Fibroblast of skin of left quadriceps (primary cell): ENCODE results near the gene FABP7.
A peak's percentile ranks its signal among the peaks of the same experiment; 100 is the strongest.

ENCODE experiments used
- DNase-seq, 2 experiments: peaks; one replicate each; pipeline ENCODE4 v3.0.0-alpha.2; 2013; ENCODE audit warnings: low read depth in 2 of 2

FABP7 gene

GRCh38 chr6:122797537-122797936 lies 18.0 kb downstream of the FABP7 start:
- DNase-seq = no peak

- DNase-seq = no peak
These were observed 18.7 kb downstream of the FABP7 start for GRCh38 chr6:122798099-122798641.

DNA sequence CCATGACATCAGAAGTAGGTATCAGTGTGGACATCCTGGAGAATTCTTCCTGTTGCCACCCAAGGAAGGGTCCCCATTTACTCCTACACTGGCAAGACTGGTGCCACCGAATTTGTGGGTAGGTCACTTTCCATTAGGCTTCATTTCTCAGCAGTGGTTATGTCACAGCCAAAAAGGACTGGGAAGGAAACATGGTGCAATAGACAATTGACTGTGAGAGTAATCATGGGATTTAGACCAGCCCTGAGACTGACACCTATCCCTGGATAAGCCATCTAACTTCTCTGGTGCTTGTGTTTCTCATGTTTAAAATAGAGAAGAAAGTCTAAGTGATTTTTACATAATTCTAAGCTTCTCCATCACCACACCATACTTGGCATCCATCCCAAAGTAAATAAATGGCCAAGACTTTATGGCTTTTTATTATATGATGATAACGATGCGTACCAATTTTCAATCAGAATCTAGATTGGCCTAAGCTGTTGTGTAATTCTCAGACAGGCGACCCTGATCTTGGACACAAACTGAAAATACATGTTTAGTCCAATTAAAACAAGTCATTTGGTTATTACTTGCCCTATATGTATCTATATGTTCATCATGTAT lies 19.7 kb downstream of the FABP7 start:
- no peak for DNase-seq

DNA sequence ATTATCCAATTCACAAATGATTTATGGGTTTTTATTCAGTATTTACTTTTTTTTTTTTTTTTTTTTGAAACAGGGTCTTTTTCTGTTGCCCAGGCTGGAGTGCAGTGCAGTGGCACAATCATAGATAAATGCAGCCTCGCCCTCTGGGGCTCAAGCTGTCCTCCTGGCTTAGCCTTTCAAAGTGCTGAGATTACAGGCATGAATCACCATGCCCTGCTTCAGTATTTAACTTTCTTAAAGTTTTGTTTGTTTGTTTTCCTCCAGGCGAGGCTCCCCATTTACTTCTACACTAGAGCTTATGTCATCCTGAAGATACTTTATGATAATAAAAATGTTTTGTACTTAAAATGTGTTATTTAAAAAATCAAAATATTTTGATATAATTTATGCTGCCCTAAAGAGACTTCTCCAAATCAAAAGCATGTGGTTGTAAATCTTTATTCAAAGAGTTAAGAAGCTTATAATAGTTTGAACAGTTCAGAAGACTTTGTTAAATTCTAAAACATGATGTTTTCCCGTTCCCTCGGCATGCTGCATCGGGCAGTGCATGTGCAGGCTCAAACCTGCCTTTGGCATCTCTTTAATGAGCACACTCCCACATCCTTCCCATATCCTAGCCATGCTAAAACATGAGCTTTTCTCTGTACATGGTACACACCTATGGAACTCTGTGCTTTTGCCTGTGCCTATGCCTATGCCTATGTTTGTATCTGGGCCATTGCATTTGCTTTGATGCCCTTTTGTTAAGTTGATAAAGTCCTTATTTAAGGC lies 20.6 kb downstream of the FABP7 start:
- no peak for DNase-seq

- no peak for DNase-seq
These were observed 21.4 kb downstream of the FABP7 start for GRCh38 chr6:122800906-122801305.

GRCh38 chr6:122801397-122801796 lies 21.9 kb downstream of the FABP7 start:
- no peak for DNase-seq

GRCh38 chr6:122803171-122803661 lies 23.7 kb downstream of the FABP7 start:
- DNase-seq = peak; percentile 82 to 85

DNA sequence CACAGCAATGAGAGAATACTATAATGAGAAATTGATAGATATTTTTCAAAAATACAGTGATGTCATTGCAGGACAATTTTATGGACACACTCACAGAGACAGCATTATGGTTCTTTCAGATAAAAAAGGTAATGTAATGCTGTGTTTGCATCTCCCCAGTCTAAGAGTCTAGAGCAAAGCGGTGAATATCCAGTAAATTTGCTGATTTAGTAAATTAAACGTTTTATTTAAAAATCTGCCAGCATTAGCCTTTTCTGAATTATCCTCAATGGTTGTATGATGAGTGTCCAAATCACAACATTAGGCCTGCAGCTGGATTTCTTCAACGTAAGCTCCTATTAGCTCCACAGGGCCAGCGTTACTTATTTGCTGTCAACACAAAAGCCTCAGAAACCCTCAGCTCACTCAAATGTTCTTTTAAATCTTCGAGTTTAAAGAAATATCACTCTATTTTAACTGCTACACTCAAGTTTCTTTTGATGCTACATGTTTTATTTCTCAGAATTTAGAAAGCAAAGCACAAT lies 25.5 kb downstream of the FABP7 start:
- no peak for DNase-seq

- no peak for DNase-seq
These were observed 26.8 kb downstream of the FABP7 start for GRCh38 chr6:122806291-122806690.

- no peak for DNase-seq
These were observed 28.8 kb downstream of the FABP7 start for GRCh38 chr6:122808121-122808885.

GRCh38 chr6:122809001-122809400 lies 29.5 kb downstream of the FABP7 start:
- no peak for DNase-seq

DNA sequence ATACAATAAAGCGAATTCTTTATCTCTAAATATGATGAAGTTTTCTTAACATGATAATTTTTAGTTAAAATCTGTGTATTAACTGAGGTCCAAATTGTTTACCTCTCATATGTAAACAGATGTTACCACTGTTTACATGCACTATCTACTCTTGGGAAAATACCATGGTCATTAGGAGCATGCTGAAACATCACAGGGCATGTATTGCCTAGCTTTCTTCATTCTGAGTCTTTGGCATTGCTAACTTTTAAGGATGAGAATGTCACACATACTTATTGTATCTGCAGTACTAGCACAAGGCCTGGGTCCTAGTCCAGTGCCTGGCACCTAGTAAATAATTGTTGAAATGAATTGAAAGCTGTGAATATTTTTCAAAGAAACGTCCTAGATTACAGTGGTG lies 30.2 kb downstream of the FABP7 start:
- DNase-seq = no peak

DNA sequence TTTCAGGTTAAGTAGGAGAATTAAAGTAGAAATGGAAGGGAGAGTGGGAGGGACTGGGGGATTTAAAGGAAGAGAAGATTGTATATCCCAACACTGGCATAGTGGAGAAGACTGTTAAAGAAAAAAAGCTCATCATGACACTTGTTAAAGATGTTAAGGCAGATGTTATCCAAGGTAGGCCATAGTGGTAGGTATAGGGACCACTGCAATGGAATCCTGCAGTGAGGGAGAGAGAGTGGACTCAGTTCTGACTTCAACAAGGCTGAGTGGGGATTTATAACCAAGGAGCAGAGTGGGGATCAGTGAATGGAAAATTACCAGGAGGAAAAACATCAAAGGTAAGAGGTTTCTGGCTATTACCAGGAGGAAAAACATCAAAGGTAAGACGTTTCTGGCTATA lies 30.7 kb downstream of the FABP7 start:
- DNase-seq = no peak

DNA sequence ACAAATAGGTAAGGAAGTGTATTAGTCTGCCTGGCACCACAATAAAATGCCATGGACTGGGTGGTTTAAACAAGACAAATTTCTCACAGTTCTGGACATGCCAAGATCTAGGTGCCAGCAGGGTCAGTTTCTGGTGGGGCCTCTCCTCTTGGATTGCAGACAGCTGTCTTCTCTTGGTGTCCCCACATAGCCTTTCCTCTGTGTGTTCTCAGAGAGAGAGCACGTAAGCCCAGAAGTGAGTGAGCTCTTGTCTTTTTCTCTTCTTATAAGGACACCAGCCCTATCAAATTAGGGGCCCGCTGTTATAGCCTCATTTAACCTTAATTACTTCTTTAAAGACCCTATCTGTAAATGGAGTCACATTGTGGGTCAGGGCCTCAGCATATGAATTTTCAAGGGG lies 37.8 kb downstream of the FABP7 start:
- no peak for DNase-seq

DNA sequence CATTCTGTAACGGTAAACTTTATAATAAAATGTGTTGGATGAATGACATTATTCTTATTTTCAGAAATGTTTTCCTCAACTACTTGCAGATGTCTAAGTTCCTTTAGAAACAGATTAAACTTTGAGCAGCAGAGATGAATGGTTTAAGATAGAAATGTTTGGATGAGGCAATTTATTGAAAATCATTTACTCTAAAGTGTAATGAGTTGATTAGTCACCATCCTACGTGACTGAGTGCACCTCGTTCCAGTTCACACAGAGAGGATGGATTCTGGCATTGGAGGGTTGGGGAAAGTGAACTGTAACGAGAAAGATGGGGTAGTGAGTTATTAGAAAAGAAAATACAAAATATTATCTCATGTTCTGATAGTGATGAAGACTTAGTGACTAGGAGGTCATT lies 38.2 kb downstream of the FABP7 start:
- DNase-seq = no peak

DNA sequence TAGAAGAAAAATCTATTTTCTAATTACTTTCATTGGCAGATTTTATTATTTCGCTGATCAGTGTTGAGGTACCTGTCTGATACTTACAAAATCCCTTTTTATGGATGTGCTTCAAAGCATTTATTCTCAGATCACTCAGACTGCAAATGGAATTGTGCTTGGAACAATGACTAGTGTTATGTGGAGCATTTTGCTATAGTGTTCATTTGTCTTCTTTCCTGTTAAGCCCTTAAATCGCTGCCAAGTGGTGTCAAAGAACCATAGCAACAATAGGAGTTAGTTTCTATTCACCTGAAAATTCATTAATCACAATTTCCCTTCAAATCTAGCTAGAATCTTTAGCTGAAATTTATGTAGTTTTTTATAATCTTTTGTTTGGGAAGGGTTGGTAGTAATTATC lies 39.4 kb downstream of the FABP7 start:
- no peak for DNase-seq

- no peak for DNase-seq
These were observed 41.6 kb downstream of the FABP7 start for GRCh38 chr6:122821095-122821494.

GRCh38 chr6:122825163-122825562 lies 45.6 kb downstream of the FABP7 start:
- no peak for DNase-seq

DNA sequence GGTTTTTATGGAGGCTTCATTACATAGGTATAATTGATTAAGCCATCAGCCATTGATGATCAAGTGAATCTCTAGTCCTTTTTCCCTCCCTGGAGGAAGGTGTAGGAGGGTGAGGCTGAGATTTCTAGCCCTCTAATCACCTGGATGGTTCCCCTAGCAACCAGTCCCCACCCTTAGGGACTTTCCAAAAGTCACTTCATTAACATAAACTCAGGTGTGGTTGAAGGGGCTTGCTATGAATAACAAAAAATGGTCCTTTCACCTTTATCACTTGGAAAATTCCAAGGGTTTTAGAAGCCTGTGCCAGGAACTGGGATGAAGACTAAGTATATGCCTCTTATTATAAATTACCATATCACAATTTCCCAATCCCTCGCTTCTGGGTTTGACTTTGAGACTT lies 49.9 kb downstream of the FABP7 start:
- no peak for DNase-seq

- no peak for DNase-seq
These were observed 52.0 kb downstream of the FABP7 start for GRCh38 chr6:122831511-122831910.

DNA sequence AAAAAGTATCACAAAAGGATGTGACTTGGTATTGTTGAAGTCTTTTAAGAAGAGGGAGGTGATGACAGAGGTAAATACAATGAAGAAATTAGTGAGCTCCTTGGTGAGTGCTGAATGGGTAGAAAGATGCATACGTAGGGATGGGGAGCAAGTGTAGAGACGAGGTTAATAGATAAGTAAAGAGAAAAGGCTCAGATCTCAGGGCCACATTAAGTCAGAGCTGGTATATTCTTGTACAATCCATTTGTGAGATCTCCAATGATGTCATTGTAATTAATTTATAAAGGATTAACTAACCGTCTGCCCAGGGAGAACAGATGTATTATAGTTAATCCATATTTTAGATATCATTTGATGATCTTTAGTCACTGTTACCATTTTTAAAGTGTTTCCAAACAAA lies 52.9 kb downstream of the FABP7 start:
- no peak for DNase-seq

DNA sequence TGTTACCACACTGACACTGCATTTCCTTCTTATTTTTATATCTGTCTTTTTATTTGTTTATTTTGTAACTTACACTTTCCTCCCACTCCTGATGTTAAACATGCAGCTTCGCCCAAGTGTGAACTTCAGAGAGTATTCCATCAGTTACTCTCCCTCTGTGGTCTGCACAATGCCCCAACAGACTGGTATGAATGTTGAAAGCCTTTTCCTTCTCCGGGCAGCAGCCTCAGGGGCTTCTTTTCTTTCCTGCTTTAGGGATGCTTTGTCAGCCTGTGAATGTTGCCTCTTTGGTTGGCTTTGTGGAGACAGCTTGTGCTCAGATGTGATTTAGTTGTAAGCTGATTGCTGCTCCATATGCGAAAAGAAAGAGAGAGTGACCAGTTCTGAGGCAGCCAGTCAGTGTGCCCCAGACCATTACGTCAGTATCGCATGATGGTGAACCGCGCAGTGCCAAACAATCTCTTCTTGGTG lies 53.5 kb downstream of the FABP7 start:
- no peak for DNase-seq
